ENCODE results near the gene PRR33.

The PRR33 gene

GRCh38 chr11:1882265-1883238 lies 9.1 kb downstream of the PRR33 start:
- DNase-seq (ENCODE audit: extremely low read depth, low read depth) = no peak
- TF ChIP-seq CTCF (IDR thresholded peaks at IDR 0.05; ENCODE audit: low read depth, low read length) = peak; percentile 91

GRCh38 chr11:1881442-1882264 lies 10.0 kb downstream of the PRR33 start:
- no peak for TF ChIP-seq CTCF (IDR thresholded peaks at IDR 0.05; ENCODE audit: low read depth, low read length)
- DNase-seq (ENCODE audit: extremely low read depth, low read depth) = no peak

- TF ChIP-seq CTCF (IDR thresholded peaks at IDR 0.05; ENCODE audit: low read depth, low read length) = no peak
- DNase-seq (ENCODE audit: extremely low read depth, low read depth) = no peak
These were observed 10.8 kb downstream of the PRR33 start for GRCh38 chr11:1880746-1881441.

GRCh38 chr11:1879941-1880720 lies 11.6 kb downstream of the PRR33 start:
- TF ChIP-seq CTCF (IDR thresholded peaks at IDR 0.05; ENCODE audit: low read depth, low read length) = no peak

GRCh38 chr11:1879342-1879940 lies 12.3 kb downstream of the PRR33 start:
- no peak for TF ChIP-seq CTCF (IDR thresholded peaks at IDR 0.05; ENCODE audit: low read depth, low read length)
- DNase-seq (ENCODE audit: extremely low read depth, low read depth) = no peak

More at GRCh38 chr11:1879941-1880720, 11.6 kb downstream of the PRR33 start:
- DNase-seq (ENCODE audit: extremely low read depth, low read depth) = no peak

All from AG09319 (cell line).